Sigmoid colon (tissue), 7 donors: ENCODE data around the gene SLC10A3. TPM values are rescaled to one million over a fixed set of nuclear protein-coding genes. Genes with fewer than 3 reads are reported as not detected.

Experiments used
- DNase-seq: peaks from one replicate; pipeline ENCODE4 v3.0.0-alpha.2; 2019
- H3K27ac ChIP-seq, 4 donors: fragments of 200-600 bp; sonication (generic); one replicate each; pipeline ENCODE4 v1.5.1; 2016 to 2019; ENCODE audit warnings: mild to moderate bottlenecking in 1 of 4
- H3K27me3 ChIP-seq, 3 donors: fragments of 200-600 bp; sonication (generic); one replicate each; pipeline ENCODE4 v1.5.1; 2019; ENCODE audit warnings: mild to moderate bottlenecking in 1 of 3
- H3K36me3 ChIP-seq, 4 donors: fragments of 200-600 bp; sonication (generic); one replicate each; pipeline ENCODE4 v1.5.1; 2016 to 2019
- H3K4me1 ChIP-seq, 4 donors: fragments of 200-600 bp; sonication (generic); one replicate each; pipeline ENCODE4 v1.5.1; 2017 to 2019
- H3K4me3 ChIP-seq, 4 donors: fragments of 200-600 bp; sonication (generic); one replicate each; pipeline ENCODE4 v1.5.1; 2017 to 2019; ENCODE audit warnings: mild to moderate bottlenecking in 2 of 4, moderate library complexity in 1 of 4
- H3K9me3 ChIP-seq, 4 donors: fragments of 200-600 bp in 3 of 4; sonication (generic) in 3 of 4; one replicate each; pipeline versions ENCODE4 v1.5.1 to v1.6.1; 2013 to 2019
- CTCF ChIP-seq, 4 experiments: fragments of 450-650 bp in 3 of 4; fragments of 200-600 bp in 1 of 4; IDR thresholded peaks; one replicate each; pipeline ENCODE4 v1.5.1; 2016 to 2019; ENCODE audit warnings: antibody characterized with exemption in 4 of 4, mild to moderate bottlenecking in 3 of 4, moderate library complexity in 2 of 4
- EP300 ChIP-seq, 4 donors: sonication (generic); formaldehyde crosslinking; IDR thresholded peaks; one replicate each; pipeline ENCODE4 v1.6.1; 2017; ENCODE audit warnings: antibody characterized with exemption in 4 of 4
- POLR2A ChIP-seq, 2 donors: fragments of 450-650 bp; IDR thresholded peaks; one replicate each; pipeline ENCODE4 v1.6.1; 2016; ENCODE audit warnings: antibody characterized with exemption in 2 of 2, mild to moderate bottlenecking in 2 of 2, moderate library complexity in 2 of 2
- POLR2AphosphoS5 ChIP-seq, 4 donors: sonication (generic); formaldehyde crosslinking; IDR thresholded peaks; one replicate each; pipeline ENCODE4 v1.6.1; 2017; ENCODE audit warnings: antibody characterized with exemption in 4 of 4
- WGBS, 2 donors: extraction: QIAGEN DNeasy Blood & Tissue Kit; methylation state at CpG; one replicate each; pipeline ENCODE4 v1.1.7; 2013; 5-methylcytosine and 5-hydroxymethylcytosine counted together
- intact Hi-C: fragments of 100-400 bp; cut with DNase I; formaldehyde crosslinking; loops from one replicate; pipeline ENCODE4 v1.15.1; 2023
- polyA plus RNA-seq, 3 donors: library from polyadenylated mRNA; stranded (reverse); fragments of 200-250 nt; gene quantifications; one replicate each; pipeline ENCODE4 v1.2.3, GENCODE V29; 2013
- total RNA-seq, 4 donors: library from RNA; depleted of rRNA; stranded (reverse); fragments of >200 nt; gene quantifications; one replicate each; pipeline ENCODE4 v1.1.0, GENCODE V29; 2016
- donor health status: healthy with polysubstance abuse.
- donor health status: Bipolar disorder and iron deficiency.
- donor health status: healthy.

The SLC10A3 gene
- total and polyA plus RNA-seq, 7 donors: 12.9 to 28.8 (median 18.6) TPM

- DNase-seq: no peak
- Histone ChIP-seq H3K4me3 (peak within 1 kb of the TSS; percentile 43 to 76 (median 63)), H3K36me3 (peaks cover 0 to 4% (median 0%) of the 10 kb centered on the region in 4 donors), H3K4me1 (peaks cover 0 to 15% (median 11%) of the 10 kb centered on the region in 4 donors), H3K27ac (peak within 1 kb of the TSS; percentile 66 to 76 (median 73)), H3K27me3 (no peaks in the 10 kb centered on the region), H3K9me3 (no peaks in the 10 kb centered on the region)
- intact Hi-C loops: loop anchor here (2.0 kb wide), 1 partner anchor 18 kb away; no protein-coding TSS in a partner anchor
- WGBS, 2 donors: 0% methylated on average over 88 of the region's 88 CpGs
- no peak for TF ChIP-seq EP300 (IDR thresholded peaks at IDR 0.05)
- TF ChIP-seq POLR2A (IDR thresholded peaks at IDR 0.05): no peak
- peak in 3 of 4 donors; percentile 26 to 45 (median 43) for TF ChIP-seq POLR2AphosphoS5 (IDR thresholded peaks at IDR 0.05)
Observed at GRCh38 chrX:154458116-154458953, 32.1 kb downstream of the SLC10A3 start, which contains the start of gene PLXNA3. Gene PLXNA3, plus strand, starts transcription at chrX:154458281. Its CDS starts 1,903 bp downstream, at chrX:154460184.

GRCh38 chrX:154457491-154458115 is 32.8 kb downstream of the SLC10A3 start:
- no peaks in the 10 kb centered on the region for H3K9me3 ChIP-seq
- H3K27me3 ChIP-seq: no peaks in the 10 kb centered on the region
- 1 to 3% methylated on average over 65 of the region's 65 CpGs for WGBS, 2 donors
- H3K4me1 ChIP-seq: peaks cover 0 to 15% (median 11%) of the 10 kb centered on the region in 4 donors
- H3K4me3 ChIP-seq: peak overlapping the region; percentile 26 to 76 (median 63)
- no peak for DNase-seq
- peak overlapping the region in 3 of 4 donors; percentile 72 to 76 (median 74) for H3K27ac ChIP-seq
- intact Hi-C loops: loop anchor here (2.0 kb wide), 1 partner anchor 19 kb away; no protein-coding TSS in a partner anchor
- no peak for TF ChIP-seq CTCF (IDR thresholded peaks at IDR 0.05)
- no peak for TF ChIP-seq POLR2A (IDR thresholded peaks at IDR 0.05)
- no peak for TF ChIP-seq POLR2AphosphoS5 (IDR thresholded peaks at IDR 0.05)
- H3K36me3 ChIP-seq: peaks cover 0 to 4% (median 0%) of the 10 kb centered on the region in 4 donors

DNA sequence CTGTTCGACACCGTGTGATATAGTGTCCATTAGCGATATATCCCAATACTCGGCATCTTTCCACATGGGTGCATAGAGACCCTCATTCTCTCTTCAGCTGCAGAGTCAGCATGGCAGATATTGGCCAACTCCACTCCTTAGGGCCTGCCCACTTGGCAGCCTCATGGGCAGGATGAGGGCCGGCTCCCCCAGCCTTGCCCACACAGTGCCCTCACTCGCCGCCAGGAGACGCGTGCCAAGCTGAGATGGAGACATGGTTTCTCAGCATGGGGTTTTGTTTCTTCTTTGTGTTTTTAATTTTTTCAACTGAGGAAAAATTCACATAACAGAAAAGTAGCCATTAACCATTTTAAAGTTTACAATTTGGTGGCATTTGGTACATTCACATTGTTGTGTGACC is 37.6 kb downstream of the SLC10A3 start:
- Histone ChIP-seq H3K9me3 (no peaks in the 10 kb centered on the region), H3K4me3 (no peak overlapping the region), H3K27me3 (no peaks in the 10 kb centered on the region), H3K27ac (no peak overlapping the region), H3K36me3 (peaks cover 5 to 32% (median 14%) of the 10 kb centered on the region in 4 donors), H3K4me1 (no peaks in the 10 kb centered on the region)
- TF ChIP-seq EP300 (IDR thresholded peaks at IDR 0.05) (no peak), CTCF (IDR thresholded peaks at IDR 0.05) (no peak), POLR2AphosphoS5 (IDR thresholded peaks at IDR 0.05) (no peak), POLR2A (IDR thresholded peaks at IDR 0.05) (no peak)
- intact Hi-C loops: no loop called here
- no peak for DNase-seq
- WGBS, 2 donors: 95 to 97% methylated on average over 9 of the region's 9 CpGs

DNA sequence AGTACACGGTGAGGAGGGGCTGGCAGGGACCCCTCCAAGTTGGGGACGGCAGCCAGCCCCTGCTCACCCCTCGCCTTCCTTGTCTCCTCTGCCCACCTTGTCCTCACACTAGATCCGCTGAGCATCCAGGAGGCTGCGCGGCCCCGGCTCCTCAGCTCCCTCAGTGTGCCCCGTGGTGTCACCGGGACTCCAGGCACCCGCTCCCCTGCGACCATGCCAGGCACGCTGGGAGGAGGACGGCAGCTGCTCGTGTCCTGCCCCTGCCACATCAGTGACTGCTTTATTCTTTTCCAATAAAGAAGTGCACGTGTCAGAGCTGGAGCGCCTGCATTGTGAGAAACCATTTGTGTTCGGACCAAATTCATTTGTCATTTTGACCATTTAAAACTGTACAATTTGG is 40.1 kb downstream of the SLC10A3 start:
- Histone ChIP-seq H3K4me1 (peaks cover 0 to 13% (median 5%) of the 10 kb centered on the region in 4 donors), H3K9me3 (no peaks in the 10 kb centered on the region), H3K36me3 (peaks cover 5 to 34% (median 14%) of the 10 kb centered on the region in 4 donors), H3K27me3 (no peaks in the 10 kb centered on the region), H3K27ac (no peak overlapping the region), H3K4me3 (no peak overlapping the region)
- WGBS, 2 donors: 95 to 96% methylated on average over 17 of the region's 17 CpGs
- DNase-seq: no peak
- intact Hi-C loops: no loop called here
- TF ChIP-seq POLR2A (IDR thresholded peaks at IDR 0.05): no peak
- no peak for TF ChIP-seq POLR2AphosphoS5 (IDR thresholded peaks at IDR 0.05)
- no peak for TF ChIP-seq EP300 (IDR thresholded peaks at IDR 0.05)
- no peak for TF ChIP-seq CTCF (IDR thresholded peaks at IDR 0.05)

GRCh38 chrX:154449618-154450017 is 40.8 kb downstream of the SLC10A3 start:
- Histone ChIP-seq H3K27ac (no peak overlapping the region), H3K4me3 (no peak overlapping the region), H3K27me3 (no peaks in the 10 kb centered on the region), H3K4me1 (peaks cover 0 to 19% (median 12%) of the 10 kb centered on the region in 4 donors), H3K36me3 (peaks cover 5 to 34% (median 14%) of the 10 kb centered on the region in 4 donors), H3K9me3 (no peaks in the 10 kb centered on the region)
- DNase-seq: no peak
- intact Hi-C loops: no loop called here
- 94 to 96% methylated on average over 18 of the region's 18 CpGs for WGBS, 2 donors
- TF ChIP-seq POLR2A (IDR thresholded peaks at IDR 0.05) (no peak), POLR2AphosphoS5 (IDR thresholded peaks at IDR 0.05) (no peak), CTCF (IDR thresholded peaks at IDR 0.05) (no peak), EP300 (IDR thresholded peaks at IDR 0.05) (no peak)
